Measurements from ENCODE around the gene CDX1. TPM values are rescaled to one million over a fixed set of nuclear protein-coding genes. Genes with fewer than 3 reads are reported as not detected.

Gene CDX1
- total and polyA plus RNA-seq, 3 donors from 2014 or later = 3.4 to 5.2 (median 3.4) TPM

DNA sequence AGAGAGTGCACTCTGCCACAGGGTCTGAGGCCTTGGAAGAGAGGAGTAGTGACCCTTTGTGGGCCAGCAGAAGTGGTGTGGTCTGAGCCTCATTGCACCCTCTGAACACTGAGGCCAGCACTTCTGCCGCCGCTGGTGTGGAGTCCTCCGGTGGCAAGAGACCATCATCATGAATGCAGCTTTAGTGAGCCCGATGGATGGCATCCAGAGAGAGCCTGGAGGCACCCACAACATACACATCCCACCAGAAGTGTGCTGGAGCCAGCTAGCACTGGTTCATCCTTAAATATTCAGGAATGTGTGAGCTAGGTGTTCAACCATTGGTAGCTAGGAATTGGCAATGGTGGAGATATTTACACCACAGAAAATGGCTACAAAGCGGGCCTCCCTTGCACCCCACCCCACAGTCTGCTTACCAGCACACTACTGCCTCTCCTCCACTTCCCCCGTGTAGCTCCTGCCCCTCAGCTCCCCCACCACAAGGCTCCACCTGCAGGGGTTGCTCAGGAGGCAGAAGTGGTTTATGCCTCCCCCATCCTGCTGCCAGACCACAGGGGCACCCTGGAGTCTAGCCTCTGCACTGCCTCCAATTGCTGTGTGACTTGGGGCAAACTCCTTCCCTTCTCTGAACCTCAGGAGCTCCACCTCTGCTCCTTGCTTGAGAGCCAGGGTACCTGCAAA is 39.7 kb downstream of the CDX1 start:
- Histone ChIP-seq H3K9me3 (no peaks in the 10 kb centered on the region), H3K27ac (no peak overlapping the region), H3K27me3 (no peaks in the 10 kb centered on the region), H3K36me3 (ENCODE audit: low read depth, missing control alignments) (no peaks in the 10 kb centered on the region), H3K4me3 (no peak overlapping the region), H3K4me1 (no peaks in the 10 kb centered on the region)
- WGBS, 2 donors = 80 to 86% methylated on average over 4 to 6 of the region's 6 CpGs
- TF ChIP-seq POLR2A (IDR thresholded peaks at IDR 0.05) = no peak
- TF ChIP-seq, protein P1, sequence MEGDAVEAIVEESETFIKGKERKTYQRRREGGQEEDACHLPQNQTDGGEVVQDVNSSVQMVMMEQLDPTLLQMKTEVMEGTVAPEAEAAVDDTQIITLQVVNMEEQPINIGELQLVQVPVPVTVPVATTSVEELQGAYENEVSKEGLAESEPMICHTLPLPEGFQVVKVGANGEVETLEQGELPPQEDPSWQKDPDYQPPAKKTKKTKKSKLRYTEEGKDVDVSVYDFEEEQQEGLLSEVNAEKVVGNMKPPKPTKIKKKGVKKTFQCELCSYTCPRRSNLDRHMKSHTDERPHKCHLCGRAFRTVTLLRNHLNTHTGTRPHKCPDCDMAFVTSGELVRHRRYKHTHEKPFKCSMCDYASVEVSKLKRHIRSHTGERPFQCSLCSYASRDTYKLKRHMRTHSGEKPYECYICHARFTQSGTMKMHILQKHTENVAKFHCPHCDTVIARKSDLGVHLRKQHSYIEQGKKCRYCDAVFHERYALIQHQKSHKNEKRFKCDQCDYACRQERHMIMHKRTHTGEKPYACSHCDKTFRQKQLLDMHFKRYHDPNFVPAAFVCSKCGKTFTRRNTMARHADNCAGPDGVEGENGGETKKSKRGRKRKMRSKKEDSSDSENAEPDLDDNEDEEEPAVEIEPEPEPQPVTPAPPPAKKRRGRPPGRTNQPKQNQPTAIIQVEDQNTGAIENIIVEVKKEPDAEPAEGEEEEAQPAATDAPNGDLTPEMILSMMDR (IDR thresholded peaks at IDR 0.05) = no peak
- intact Hi-C loops (cut with DNase I; ENCODE audit: low total_unique reads) = no loop called here
- no peak for DNase-seq

DNA sequence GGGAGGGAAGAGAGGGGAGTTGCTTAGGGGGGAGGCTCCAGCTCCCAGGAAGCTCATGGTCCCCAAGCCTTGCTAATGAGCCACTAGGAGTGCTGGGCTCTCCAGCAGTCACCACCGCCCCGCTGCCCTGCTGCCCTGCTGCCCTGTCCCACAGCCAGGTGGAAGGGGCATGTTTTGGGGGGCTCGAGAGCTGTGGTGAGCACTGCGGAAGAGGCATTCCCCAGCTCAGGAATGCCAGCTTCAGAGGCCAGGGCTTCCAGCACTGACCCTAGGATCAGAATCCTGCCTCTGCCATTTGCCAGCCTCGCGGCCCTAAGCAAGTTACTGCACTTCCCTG is 40.2 kb downstream of the CDX1 start:
- Histone ChIP-seq H3K27me3 (no peaks in the 10 kb centered on the region), H3K27ac (no peak overlapping the region), H3K36me3 (ENCODE audit: low read depth, missing control alignments) (no peaks in the 10 kb centered on the region), H3K4me1 (no peaks in the 10 kb centered on the region), H3K9me3 (no peaks in the 10 kb centered on the region), H3K4me3 (no peak overlapping the region)
- no peak for DNase-seq
- no peak for TF ChIP-seq POLR2A (IDR thresholded peaks at IDR 0.05)
- TF ChIP-seq, protein P1 (IDR thresholded peaks at IDR 0.05) = no peak
- 90 to 93% methylated on average over 3 to 6 of the region's 6 CpGs for WGBS, 2 donors
- intact Hi-C loops (cut with DNase I; ENCODE audit: low total_unique reads) = no loop called here

DNA sequence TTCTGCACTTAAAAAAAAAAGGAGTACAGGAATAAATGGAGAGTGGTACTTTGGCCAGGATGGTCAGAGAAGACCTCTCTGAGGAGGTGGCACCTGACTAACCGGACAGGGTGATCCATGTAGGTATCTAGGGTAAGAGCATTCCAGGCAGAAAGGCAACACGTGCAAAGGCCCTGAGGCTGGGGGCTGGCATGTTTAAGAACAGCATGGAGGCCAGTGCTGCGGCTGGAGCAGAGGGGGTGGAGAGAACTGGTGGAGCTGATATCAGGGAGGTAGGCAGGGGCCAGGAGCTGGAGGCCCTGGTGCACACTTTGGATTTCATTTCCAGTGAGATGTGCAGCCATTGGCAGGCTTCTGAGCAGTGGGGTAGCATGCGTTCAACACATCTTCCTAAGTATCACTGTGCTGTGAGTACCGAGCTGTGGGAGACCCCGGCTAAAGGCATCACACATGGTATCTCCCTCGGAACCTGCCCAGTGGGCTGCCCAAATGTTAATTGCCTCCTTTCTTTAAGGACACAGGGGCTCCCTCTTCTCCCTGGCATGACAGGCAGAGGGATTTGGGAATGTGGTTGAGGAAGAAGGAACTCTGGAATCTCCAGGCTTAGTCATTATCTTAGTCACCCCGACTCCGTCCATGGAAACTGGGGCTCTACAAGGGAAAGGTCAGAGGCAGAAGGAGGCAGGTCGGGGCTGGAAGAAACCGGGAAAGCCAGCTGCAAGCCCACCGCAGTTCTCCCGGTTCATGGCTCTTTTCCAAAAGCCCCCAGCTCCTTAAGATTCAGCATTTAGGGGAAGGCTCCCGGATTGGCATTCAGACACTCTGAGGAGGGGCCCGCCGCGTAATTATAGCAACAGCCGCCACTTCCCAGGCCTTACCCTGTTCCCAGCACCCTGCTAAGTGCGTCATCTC is 41.9 kb downstream of the CDX1 start:
- intact Hi-C loops (cut with DNase I; ENCODE audit: low total_unique reads) = no loop called here
- no peak overlapping the region for H3K4me3 ChIP-seq
- no peaks in the 10 kb centered on the region for H3K27me3 ChIP-seq
- TF ChIP-seq POLR2A (IDR thresholded peaks at IDR 0.05) = no peak
- TF ChIP-seq, protein P1 (IDR thresholded peaks at IDR 0.05) = no peak
- H3K9me3 ChIP-seq = no peaks in the 10 kb centered on the region
- H3K36me3 ChIP-seq (ENCODE audit: low read depth, missing control alignments) = no peaks in the 10 kb centered on the region
- WGBS, 2 donors = 83% methylated on average over 17 to 19 of the region's 19 CpGs
- no peak overlapping the region for H3K27ac ChIP-seq
- H3K4me1 ChIP-seq = no peaks in the 10 kb centered on the region
- DNase-seq = no peak

DNA sequence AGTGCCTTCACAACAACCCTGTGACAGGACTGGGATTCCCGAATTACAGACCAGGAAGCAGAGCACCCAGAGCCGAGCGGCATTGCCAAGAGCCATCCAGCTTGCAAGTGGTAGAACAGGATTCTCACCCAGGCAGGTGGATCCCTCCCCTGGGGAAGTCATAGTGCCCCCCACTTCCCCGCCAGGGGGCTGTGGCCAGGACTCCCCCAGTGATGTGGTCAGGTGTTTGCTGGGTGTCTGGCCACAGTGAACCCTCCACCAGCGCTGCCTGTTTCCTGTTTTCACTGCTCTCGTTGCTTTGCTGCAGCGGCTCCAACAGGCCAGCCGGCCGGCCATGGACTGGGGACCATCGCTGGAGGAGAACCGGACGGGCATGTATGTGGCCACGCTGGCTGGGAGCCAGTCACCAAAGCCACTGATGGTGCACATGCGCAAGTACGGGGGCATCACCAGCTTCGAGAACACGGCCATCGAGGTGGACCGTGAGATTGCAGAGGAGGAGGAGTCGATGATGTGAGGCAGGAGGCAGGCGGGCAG is 42.6 kb downstream of the CDX1 start:
- WGBS, 2 donors = 88 to 90% methylated on average over 11 to 21 of the region's 21 CpGs
- no peaks in the 10 kb centered on the region for H3K27me3 ChIP-seq
- DNase-seq = peak; percentile 22
- H3K4me1 ChIP-seq = no peaks in the 10 kb centered on the region
- no peak overlapping the region for H3K27ac ChIP-seq
- intact Hi-C loops (cut with DNase I; ENCODE audit: low total_unique reads) = no loop called here
- no peak overlapping the region for H3K4me3 ChIP-seq
- no peak for TF ChIP-seq POLR2A (IDR thresholded peaks at IDR 0.05)
- TF ChIP-seq, protein P1 (IDR thresholded peaks at IDR 0.05) = no peak
- no peaks in the 10 kb centered on the region for H3K36me3 ChIP-seq (ENCODE audit: low read depth, missing control alignments)
- H3K9me3 ChIP-seq = no peaks in the 10 kb centered on the region
